ENCODE measurements around the gene DGCR2.
A peak's percentile ranks its signal among the peaks of the same experiment; 100 is the strongest.

- TF ChIP-seq CTCF (IDR thresholded peaks at IDR 0.05) (peak in 4 of 12 donors; percentile 6 to 22 (median 12)), POLR2A (IDR thresholded peaks at IDR 0.05) (no peak)
Observed at GRCh38 chr22:18999008-18999407, 123.2 kb downstream of the DGCR2 start.

All from heart left ventricle (tissue), 13 donors.